ENCODE results near the gene SYNGR4.

The SYNGR4 gene

DNA sequence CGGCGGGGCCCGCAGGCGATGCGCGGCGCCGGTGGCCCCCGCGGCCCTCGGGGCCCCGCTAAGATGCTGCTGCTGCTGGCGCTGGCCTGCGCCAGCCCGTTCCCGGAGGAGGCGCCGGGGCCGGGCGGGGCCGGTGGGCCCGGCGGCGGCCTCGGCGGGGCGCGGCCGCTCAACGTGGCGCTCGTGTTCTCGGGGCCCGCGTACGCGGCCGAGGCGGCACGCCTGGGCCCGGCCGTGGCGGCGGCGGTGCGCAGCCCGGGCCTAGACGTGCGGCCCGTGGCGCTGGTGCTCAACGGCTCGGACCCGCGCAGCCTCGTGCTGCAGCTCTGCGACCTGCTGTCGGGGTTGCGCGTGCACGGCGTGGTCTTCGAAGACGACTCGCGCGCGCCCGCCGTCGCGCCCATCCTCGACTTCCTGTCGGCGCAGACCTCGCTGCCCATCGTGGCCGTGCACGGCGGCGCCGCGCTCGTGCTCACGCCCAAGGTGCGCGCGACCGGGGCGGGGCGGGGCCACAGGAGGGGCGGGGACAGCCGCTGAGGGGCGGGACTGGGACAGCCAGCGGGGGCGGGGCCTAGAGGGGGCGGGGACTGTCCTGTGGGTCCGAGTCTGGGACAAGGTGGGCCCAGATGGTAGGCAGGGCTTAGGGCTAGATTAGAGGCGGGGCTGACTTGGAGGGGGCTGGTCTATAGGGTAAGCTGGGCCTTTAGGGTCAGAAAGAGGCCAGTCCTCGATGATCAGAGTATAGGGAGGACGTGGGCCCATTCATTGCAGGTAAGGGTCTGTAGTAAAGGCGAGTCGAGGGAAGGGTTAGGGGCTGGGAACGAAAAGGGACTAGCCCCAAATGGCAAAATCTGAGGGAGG lies 34.4 kb downstream of the SYNGR4 start:
- DNase-seq: peak; percentile 51

DNA sequence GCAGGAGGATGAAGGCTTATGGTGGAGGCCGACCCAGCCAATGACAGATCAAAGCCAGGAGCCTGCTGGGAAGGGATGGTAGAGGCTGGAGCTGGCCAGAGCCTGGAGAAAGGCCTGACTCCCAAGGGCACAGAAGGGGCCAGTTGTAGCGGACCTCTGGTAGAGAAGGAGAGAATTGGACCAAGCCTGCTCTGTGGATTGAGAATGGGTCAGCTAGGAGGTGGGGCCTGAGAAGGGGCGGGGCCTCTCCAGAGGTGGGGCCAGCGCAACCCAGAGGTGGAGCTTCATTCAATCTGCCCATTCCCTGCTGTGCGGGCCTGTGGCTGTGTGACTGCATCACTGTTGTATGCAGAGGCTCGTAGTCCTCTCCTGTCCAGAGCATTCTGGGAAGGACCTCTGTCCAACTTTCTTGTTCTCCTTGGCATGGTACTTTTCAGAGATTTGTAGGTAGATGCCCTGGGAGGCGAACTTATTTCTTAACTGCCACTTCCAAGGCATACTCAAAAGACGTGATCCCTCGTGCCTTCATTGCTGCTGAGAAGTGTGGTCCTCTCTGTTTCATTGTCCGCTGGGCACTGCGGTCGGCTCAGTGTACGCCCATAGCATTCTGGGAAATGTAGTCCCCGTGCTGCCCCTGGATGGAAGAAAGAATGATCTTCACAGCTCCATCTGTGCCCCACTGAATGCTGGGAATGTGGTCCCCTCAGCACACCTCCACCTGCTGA lies 36.0 kb downstream of the SYNGR4 start:
- DNase-seq: peak; percentile 71

DNA sequence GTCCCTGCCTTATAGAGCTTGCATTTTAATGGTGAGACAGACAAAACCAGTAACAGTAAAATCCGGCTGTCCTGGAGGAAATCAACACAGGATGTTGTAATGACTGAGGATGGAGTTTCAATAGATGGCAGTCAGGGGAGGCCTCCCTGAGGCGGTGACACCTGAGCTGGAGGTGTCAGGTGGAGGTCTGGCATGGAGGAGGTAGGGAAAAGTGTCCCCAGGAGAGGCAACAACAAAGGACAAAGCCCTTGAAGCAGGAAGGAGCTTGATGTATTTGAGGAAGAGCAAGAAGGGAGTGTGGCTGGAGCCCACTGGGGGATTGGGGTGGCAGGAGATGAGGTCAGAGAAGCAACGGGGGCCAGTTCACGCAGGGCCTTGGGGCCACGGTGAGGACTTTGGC lies 37.1 kb downstream of the SYNGR4 start:
- DNase-seq: no peak

DNA sequence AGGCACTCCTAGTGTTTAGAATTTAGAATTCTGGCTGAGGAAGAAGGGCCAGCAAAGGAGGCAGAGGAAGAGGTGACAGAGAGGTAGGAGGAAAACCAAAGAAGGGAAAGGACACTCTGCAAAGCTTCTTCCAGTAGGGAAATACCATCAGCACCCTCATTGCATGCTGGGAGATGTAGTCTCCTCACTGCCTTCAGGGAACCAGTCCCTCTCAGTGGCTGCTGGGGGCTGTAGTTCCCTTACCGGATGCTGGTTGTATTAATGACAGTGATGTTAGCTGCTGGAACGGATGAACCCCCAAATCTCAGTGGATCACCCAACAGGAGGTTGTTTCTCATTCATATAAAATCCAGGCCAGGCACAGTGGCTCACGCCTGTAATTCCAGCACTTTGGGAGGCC lies 39.4 kb downstream of the SYNGR4 start:
- peak; percentile 41 for DNase-seq

DNA sequence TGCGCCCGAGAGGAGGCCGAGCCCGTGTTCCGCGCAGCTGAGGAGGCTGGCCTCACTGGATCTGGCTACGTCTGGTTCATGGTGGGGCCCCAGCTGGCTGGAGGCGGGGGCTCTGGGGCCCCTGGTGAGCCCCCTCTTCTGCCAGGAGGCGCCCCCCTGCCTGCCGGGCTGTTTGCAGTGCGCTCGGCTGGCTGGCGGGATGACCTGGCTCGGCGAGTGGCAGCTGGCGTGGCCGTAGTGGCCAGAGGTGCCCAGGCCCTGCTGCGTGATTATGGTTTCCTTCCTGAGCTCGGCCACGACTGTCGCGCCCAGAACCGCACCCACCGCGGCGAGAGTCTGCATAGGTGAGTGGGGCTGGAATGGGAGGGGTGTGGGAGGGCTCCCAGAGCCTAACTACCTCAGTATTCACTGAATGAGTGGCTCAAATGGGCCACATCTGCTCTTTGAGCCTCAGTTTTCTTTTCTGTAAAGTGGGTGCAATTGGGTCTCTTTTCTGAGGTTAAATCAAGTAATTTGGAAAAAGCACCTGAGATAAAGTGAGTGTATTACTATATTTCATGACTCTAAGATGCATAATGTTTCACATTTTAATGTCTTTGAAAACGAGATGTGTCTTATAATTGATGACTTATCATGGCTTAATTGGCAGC lies 41.0 kb downstream of the SYNGR4 start:
- DNase-seq: no peak

- DNase-seq: no peak
These were observed 41.7 kb downstream of the SYNGR4 start for GRCh38 chr19:48405850-48406249.

GRCh38 chr19:48413879-48414587 lies 49.9 kb downstream of the SYNGR4 start:
- DNase-seq: no peak

DNA sequence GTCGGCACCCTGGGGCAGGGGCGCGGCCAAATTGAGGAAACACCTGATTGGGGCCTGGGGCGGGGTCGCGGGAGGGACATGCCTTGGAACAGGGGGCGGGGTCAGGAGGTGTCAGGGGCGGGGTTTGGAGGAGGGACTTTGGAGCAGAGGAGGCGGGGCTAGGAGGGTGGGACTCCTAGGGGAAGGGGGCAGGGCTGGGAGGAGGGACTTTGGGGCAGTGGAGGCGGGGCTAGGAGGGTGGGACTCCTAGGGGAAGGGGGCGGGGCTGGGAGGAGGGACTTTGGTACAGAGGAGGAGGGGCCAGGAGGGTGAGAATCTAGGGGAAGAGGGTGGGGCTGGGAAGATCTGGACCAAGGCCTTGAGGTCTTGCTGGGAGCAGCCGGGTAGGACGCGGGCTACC lies 51.2 kb downstream of the SYNGR4 start:
- DNase-seq: peak; percentile 40

DNA sequence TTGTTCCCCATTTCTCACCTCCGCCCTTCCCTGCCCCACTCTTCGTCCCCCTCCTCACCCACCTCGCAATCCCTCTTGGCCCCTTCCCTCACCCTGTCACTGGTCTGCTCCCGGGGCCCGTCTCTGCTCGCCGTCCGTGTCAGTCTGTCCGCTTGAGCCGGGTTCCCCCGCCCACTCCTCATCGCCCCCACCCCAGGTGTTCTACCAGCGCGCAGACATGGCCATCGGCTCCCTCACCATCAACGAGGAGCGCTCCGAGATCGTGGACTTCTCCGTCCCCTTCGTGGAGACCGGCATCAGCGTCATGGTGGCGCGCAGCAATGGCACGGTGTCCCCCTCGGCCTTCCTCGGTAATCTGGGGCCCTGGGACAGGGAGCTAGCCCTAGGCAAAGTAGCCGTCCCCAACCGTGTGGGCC lies 51.6 kb downstream of the SYNGR4 start:
- DNase-seq: no peak

DNA sequence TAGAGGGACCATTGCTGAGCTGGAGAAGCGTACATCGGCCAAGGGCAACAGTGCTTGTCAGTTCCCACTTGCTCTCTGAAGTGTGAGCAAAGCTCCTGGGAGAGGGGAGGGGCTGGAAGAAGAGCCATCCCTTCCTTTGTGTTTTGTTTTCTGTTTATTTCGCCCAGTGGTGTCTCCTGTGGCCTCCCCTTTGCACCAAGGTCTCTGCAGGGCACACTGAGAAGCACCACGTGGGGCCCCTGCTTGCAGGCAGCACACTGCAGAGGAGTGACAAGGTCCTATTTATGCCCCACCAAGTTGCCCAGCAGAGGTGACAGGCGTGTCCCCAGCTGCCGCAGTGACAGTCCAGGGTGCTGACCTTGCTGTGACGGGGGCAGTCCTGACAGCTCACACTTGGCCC lies 53.3 kb downstream of the SYNGR4 start:
- DNase-seq: no peak

- no peak for DNase-seq
These were observed 54.3 kb downstream of the SYNGR4 start for GRCh38 chr19:48418317-48419064.

DNA sequence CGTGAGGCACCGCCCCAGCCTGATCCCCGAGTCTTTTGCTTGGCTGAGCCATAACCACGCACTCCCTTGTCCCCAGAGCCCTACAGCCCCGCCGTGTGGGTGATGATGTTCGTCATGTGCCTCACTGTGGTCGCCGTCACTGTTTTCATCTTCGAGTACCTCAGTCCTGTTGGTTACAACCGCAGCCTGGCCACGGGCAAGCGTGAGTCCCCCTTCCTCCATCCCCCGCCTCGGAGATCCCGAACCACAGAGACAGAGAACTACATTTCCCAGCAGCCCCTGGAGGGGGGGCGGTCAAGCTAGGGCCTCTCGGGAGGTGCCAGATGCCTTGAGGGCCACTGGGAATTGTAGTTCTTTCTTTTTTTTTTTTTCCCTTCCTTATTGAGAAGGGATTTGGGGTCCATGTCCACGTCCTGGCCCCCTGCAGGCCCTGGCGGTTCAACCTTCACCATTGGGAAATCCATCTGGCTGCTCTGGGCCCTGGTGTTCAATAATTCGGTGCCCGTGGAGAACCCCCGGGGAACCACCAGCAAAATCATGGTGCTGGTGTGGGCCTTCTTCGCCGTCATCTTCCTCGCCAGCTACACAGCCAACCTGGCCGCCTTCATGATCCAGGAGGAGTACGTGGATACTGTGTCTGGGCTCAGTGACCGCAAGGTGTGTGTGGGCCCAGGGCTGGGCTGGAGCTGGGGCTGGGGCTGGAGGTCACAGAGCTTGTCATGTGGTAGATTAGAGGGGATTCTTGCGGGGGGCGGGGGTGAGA lies 55.2 kb downstream of the SYNGR4 start:
- no peak for DNase-seq

GRCh38 chr19:48421548-48421947 lies 57.4 kb downstream of the SYNGR4 start:
- DNase-seq: no peak

DNA sequence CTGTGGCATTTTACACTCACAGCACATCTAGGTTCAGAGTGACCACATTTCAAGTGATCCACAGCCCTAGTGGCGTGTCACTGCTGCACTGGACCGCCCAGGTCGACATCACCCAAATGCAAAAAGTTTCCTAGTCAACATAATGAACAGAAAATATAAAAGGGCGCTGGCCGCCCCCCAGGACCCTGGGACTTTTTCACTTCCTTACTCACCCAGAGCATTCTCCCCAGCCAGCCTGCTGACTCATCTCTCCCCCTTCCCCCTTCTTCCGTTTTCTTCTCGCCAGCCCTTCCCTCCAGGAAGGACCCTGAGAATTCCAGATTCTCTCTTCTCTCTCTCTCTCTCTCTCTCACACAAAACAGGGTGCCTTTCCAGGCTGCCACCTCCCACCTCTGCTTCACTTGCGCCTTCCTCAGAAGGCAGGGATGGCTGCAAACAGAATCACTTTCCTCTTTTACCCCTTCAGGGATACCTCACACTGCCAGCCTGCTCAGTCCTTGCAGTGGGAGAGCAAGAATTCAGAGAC lies 60.6 kb downstream of the SYNGR4 start:
- no peak for DNase-seq
